Measurements from ENCODE around the gene PDZD7. TPM values are rescaled to one million over a fixed set of nuclear protein-coding genes. Genes with fewer than 3 reads are reported as not detected.

The PDZD7 gene
- total RNA-seq, 1 experiment from 2014 or later = 1.8 TPM

DNA sequence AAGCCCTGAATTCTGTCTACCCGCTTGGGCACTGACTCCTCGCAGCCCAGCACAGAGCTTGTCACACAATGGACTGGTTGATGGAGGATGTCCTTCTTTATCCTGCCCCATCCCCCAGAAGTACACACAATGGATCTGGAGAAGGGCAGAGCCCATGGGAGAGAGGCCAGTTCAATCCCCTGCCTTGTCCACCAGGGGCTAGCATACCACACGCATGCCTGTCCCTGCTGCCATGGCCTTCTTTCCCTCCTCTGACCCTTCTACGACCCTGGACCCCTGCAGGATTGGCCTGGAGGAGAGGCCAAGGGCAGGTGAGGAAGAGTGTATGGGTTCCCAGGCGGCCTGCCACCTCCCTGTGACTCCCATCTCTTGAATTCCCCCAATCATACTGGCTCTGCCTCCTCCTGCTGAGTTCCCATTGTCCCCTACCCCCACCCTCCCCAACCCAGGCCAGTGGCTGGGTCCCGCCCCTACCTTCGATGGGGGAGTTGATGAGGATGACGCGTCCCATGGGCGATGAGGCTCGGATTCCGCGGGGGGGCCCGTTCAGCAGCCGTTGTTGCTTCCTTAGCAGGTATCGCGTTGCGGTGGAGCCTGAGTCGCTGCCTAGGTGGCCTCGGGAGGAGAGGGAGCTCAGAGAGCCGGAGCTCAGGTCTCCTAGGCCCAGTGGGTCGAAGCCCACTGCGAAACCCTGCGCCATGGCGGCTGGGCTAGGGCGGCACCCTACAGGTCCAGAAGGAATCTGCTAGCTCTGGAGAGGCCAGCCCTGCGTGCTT, 1.2 kb downstream of the PDZD7 start:
- POLR2A ChIA-PET = interaction anchor here (0.6 kb wide), 1 partner anchor 124 kb away, joined by 6 read pairs; no protein-coding TSS in a partner anchor
- H3K4me3 ChIP-seq (ENCODE audit: low read depth in 2 of 2, low read length in 2 of 2) = no peak overlapping the region
- H3K27ac ChIP-seq (ENCODE audit: low read length) = no peak overlapping the region
- H3K36me3 ChIP-seq (ENCODE audit: control insufficient read depth, insufficient read depth, low read length) = no peaks in the 10 kb centered on the region; the same call in 1 of the 2 replicates
- H3K4me1 ChIP-seq (ENCODE audit: control insufficient read depth, insufficient read depth, low read length) = peaks cover 20% of the 10 kb centered on the region
- DNase-seq (ENCODE audit: low read depth, low spot score) (no peak), ATAC-seq (no peak)
- CTCF ChIA-PET = interaction anchor here (0.7 to 3.1 kb wide), 6 partner anchors 8 to 301 kb away, joined by 3 to 22 read pairs (median 5); no protein-coding TSS in a partner anchor
- TF ChIP-seq, protein P1, sequence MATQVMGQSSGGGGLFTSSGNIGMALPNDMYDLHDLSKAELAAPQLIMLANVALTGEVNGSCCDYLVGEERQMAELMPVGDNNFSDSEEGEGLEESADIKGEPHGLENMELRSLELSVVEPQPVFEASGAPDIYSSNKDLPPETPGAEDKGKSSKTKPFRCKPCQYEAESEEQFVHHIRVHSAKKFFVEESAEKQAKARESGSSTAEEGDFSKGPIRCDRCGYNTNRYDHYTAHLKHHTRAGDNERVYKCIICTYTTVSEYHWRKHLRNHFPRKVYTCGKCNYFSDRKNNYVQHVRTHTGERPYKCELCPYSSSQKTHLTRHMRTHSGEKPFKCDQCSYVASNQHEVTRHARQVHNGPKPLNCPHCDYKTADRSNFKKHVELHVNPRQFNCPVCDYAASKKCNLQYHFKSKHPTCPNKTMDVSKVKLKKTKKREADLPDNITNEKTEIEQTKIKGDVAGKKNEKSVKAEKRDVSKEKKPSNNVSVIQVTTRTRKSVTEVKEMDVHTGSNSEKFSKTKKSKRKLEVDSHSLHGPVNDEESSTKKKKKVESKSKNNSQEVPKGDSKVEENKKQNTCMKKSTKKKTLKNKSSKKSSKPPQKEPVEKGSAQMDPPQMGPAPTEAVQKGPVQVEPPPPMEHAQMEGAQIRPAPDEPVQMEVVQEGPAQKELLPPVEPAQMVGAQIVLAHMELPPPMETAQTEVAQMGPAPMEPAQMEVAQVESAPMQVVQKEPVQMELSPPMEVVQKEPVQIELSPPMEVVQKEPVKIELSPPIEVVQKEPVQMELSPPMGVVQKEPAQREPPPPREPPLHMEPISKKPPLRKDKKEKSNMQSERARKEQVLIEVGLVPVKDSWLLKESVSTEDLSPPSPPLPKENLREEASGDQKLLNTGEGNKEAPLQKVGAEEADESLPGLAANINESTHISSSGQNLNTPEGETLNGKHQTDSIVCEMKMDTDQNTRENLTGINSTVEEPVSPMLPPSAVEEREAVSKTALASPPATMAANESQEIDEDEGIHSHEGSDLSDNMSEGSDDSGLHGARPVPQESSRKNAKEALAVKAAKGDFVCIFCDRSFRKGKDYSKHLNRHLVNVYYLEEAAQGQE (IDR thresholded peaks at IDR 0.05; ENCODE audit: insufficient read depth in 1 of 2, low read depth in 2 of 2, low read length in 1 of 2) = no peak
- TF ChIP-seq POLR2AphosphoS5 (IDR thresholded peaks at IDR 0.05; ENCODE audit: low read depth, low read length) (no peak), SIN3A (IDR thresholded peaks at IDR 0.05; ENCODE audit: borderline replicate concordance, insufficient read depth, low read depth, low read length) (no peak), TCF7L2 (IDR thresholded peaks at IDR 0.05; ENCODE audit: low read depth, low read length) (no peak)
- TF ChIP-seq, protein P2, sequence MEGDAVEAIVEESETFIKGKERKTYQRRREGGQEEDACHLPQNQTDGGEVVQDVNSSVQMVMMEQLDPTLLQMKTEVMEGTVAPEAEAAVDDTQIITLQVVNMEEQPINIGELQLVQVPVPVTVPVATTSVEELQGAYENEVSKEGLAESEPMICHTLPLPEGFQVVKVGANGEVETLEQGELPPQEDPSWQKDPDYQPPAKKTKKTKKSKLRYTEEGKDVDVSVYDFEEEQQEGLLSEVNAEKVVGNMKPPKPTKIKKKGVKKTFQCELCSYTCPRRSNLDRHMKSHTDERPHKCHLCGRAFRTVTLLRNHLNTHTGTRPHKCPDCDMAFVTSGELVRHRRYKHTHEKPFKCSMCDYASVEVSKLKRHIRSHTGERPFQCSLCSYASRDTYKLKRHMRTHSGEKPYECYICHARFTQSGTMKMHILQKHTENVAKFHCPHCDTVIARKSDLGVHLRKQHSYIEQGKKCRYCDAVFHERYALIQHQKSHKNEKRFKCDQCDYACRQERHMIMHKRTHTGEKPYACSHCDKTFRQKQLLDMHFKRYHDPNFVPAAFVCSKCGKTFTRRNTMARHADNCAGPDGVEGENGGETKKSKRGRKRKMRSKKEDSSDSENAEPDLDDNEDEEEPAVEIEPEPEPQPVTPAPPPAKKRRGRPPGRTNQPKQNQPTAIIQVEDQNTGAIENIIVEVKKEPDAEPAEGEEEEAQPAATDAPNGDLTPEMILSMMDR (IDR thresholded peaks at IDR 0.05) = no peak
- in situ Hi-C loops (cut with HindIII; ENCODE audit: low pct_unique_long_range_greater_than_20kb, low sequenced_read_pairs) = no loop called here
- BruUV-seq (replicated peaks) = no TSS peak
- no peaks in the 10 kb centered on the region for H3K9me3 ChIP-seq (ENCODE audit: control insufficient read depth, insufficient read depth, low read depth, low read length)
- no peaks in the 10 kb centered on the region for H3K27me3 ChIP-seq (ENCODE audit: control insufficient read depth, insufficient read depth, low read length)
- intact Hi-C loops (cut with micrococcal nuclease; ENCODE audit: unreplicated experiment) = no loop called here

DNA sequence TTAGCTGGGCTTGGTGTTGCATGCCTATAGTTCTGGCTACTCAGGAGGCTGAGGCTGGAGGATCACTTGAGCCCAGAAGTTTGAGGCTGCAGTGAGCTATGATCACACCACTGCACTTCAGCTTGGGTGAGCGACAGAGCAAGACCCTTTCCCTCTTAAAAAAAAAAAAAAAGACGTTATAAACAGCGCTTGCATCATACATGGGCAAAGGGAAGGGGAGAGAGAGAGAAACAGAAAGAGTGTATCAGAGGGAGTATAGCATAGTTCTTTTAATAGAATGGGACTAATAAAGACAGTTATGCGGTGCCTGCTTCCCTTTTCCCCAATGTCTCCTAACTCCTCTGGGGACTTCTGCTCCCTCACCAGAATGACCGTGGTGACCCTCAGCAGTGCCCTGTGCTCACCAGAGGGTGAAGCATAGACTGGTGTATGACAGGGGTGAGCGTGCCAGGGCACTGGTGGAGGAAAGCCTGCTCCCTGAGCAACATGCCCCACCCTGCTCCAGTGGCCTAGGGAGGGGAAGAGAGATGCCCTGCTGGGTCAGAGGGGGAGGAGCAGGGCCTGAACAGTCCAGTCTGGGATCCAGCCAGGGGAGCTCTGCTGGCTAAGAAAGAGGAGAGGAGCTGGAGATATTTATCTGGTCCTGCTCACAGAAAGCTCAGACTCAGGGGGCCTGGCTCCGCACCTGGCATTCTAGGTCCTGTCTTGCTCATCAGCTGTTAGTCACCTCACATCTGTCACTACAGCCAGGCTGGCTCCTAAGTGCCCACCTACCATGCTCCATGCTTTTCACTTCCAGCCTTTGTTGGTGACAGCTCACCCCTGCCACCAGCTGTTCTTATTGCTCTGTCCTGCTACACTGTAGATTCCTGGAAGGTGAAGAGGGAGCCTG, 2.2 kb downstream of the PDZD7 start:
- POLR2A ChIA-PET = no interaction called here
- H3K9me3 ChIP-seq (ENCODE audit: control insufficient read depth, insufficient read depth, low read depth, low read length) = no peaks in the 10 kb centered on the region
- H3K36me3 ChIP-seq (ENCODE audit: control insufficient read depth, insufficient read depth, low read length) = no peaks in the 10 kb centered on the region; the same call in 1 of the 2 replicates
- no TSS peak for BruUV-seq (replicated peaks)
- no peaks in the 10 kb centered on the region for H3K27me3 ChIP-seq (ENCODE audit: control insufficient read depth, insufficient read depth, low read length)
- in situ Hi-C loops (cut with HindIII; ENCODE audit: low pct_unique_long_range_greater_than_20kb, low sequenced_read_pairs) (no loop called here), intact Hi-C loops (cut with micrococcal nuclease; ENCODE audit: unreplicated experiment) (no loop called here)
- H3K27ac ChIP-seq (ENCODE audit: low read length) = no peak overlapping the region
- no peak overlapping the region for H3K4me3 ChIP-seq (ENCODE audit: low read depth in 2 of 2, low read length in 2 of 2)
- ATAC-seq = no peak
- peaks cover 20% of the 10 kb centered on the region for H3K4me1 ChIP-seq (ENCODE audit: control insufficient read depth, insufficient read depth, low read length)
- DNase-seq (ENCODE audit: low read depth, low spot score) = no peak
- TF ChIP-seq, protein P2 (IDR thresholded peaks at IDR 0.05) = no peak
- TF ChIP-seq TCF7L2 (IDR thresholded peaks at IDR 0.05; ENCODE audit: low read depth, low read length) = no peak
- no peak for TF ChIP-seq SIN3A (IDR thresholded peaks at IDR 0.05; ENCODE audit: borderline replicate concordance, insufficient read depth, low read depth, low read length)
- TF ChIP-seq, protein P1 (IDR thresholded peaks at IDR 0.05; ENCODE audit: insufficient read depth in 1 of 2, low read depth in 2 of 2, low read length in 1 of 2) = no peak
- TF ChIP-seq POLR2AphosphoS5 (IDR thresholded peaks at IDR 0.05; ENCODE audit: low read depth, low read length) = no peak
- CTCF ChIA-PET = interaction anchor here (0.6 to 1.4 kb wide), 5 partner anchors 9 to 962 kb away, joined by 3 to 7 read pairs (median 4); no protein-coding TSS in a partner anchor
